ENCODE measurements around the gene GJC2. TPM values are rescaled to one million over a fixed set of nuclear protein-coding genes. Genes with fewer than 3 reads are reported as not detected.
"Not testable (repeated sequence)": the region's sequence is repeated elsewhere in the genome, so short reads cannot be mapped to it uniquely, and the experiment has no call there.

The GJC2 gene
- total RNA-seq, 1 experiment from 2014 or later: 0.72 TPM

GRCh38 chr1:228172591-228173527 lies 23.1 kb downstream of the GJC2 start (continued):
- TF ChIP-seq ZSCAN18 (CRISPR knock-in tag; IDR thresholded peaks at IDR 0.05): no peak
- TF ChIP-seq NFE2L1 (CRISPR knock-in tag; IDR thresholded peaks at IDR 0.05): no peak

GRCh38 chr1:228173528-228174481 lies 24.1 kb downstream of the GJC2 start:
- TF ChIP-seq ZNF121 (CRISPR knock-in tag; IDR thresholded peaks at IDR 0.05): peak; percentile 77; the same call in 1 of the 2 replicates
- TF ChIP-seq SP1 (CRISPR knock-in tag; conservative IDR thresholded peaks at IDR 0.05): peak; percentile 98
- peak; percentile 46 for DNase-seq (ENCODE audit: low spot score)
- not testable (repeated sequence) for H3K4me1 Mint-ChIP-seq; H3K9me3 Mint-ChIP-seq; H3K27me3 Mint-ChIP-seq (ENCODE audit: low read depth); H3K36me3 Mint-ChIP-seq
- CTCF ChIA-PET: interaction anchor here (0.6 to 2.7 kb wide), 15 partner anchors 8 to 168 kb away, joined by 3 to 18 read pairs (median 3); partner anchors contain the start of gene IBA57
- ATAC-seq: peak; percentile 66
- peak overlapping the region; percentile 49; the same call in 1 of the 2 replicates for H3K27ac Mint-ChIP-seq
- POLR2A ChIA-PET: interaction anchor here (1.2 to 1.7 kb wide), 3 partner anchors 8 to 92 kb away, joined by 3 to 11 read pairs (median 3); partner anchors contain the start of gene IBA57
- H3K4me3 Mint-ChIP-seq: peak overlapping the region; percentile 39

- ChIA-PET CTCF (interaction anchor here (0.6 to 2.7 kb wide), 16 partner anchors 8 to 284 kb away, joined by 3 to 18 read pairs (median 3); partner anchors contain the start of gene IBA57), POLR2A (interaction anchor here (1.2 to 1.7 kb wide), 3 partner anchors 9 to 93 kb away, joined by 3 to 11 read pairs (median 3); partner anchors contain the start of gene IBA57)
- no peak overlapping the region for H3K27ac Mint-ChIP-seq
- H3K27me3 Mint-ChIP-seq (ENCODE audit: low read depth): no peaks in the 10 kb centered on the region
- no peaks in the 10 kb centered on the region for H3K4me1 Mint-ChIP-seq
- peak overlapping the region; percentile 22; the same call in 1 of the 2 replicates for H3K4me3 Mint-ChIP-seq
- peak; percentile 90 for ATAC-seq
- no peaks in the 10 kb centered on the region for H3K36me3 Mint-ChIP-seq
- H3K9me3 Mint-ChIP-seq: no peaks in the 10 kb centered on the region
- TF ChIP-seq MXD4 (CRISPR knock-in tag; IDR thresholded peaks at IDR 0.05; ENCODE audit: borderline replicate concordance) (no peak), ZNF232 (CRISPR knock-in tag; IDR thresholded peaks at IDR 0.05) (no peak), ZNF281 (CRISPR knock-in tag; IDR thresholded peaks at IDR 0.05) (no peak), ESRRA (CRISPR knock-in tag; IDR thresholded peaks at IDR 0.05; ENCODE audit: borderline replicate concordance) (0 out of 2 replicates have a peak, but pooled peaks have one; percentile 17), ZNF423 (CRISPR knock-in tag; IDR thresholded peaks at IDR 0.05) (no peak), SP1 (CRISPR knock-in tag; conservative IDR thresholded peaks at IDR 0.05) (peak; percentile 97), RELA (CRISPR knock-in tag; IDR thresholded peaks at IDR 0.05; ENCODE audit: borderline replicate concordance) (peak; percentile 61; the same call in 1 of the 2 replicates), ZSCAN18 (CRISPR knock-in tag; IDR thresholded peaks at IDR 0.05) (no peak), CTCF (IDR thresholded peaks at IDR 0.05) (no peak)
- DNase-seq (ENCODE audit: low spot score): peak; percentile 62
Observed at GRCh38 chr1:228174482-228175315, 25.0 kb downstream of the GJC2 start.
